Right atrium auricular region (tissue), 2 donors: ENCODE measurements around the gene SYT12. TPM values are rescaled to one million over a fixed set of nuclear protein-coding genes. Genes with fewer than 3 reads are reported as not detected.
A peak's percentile ranks its signal among the peaks of the same experiment; 100 is the strongest.

Experiments
- DNase-seq: peaks from one replicate; pipeline ENCODE4 v3.0.0-alpha.2; 2019; ENCODE audit warnings: low spot score
- H3K27ac ChIP-seq, 2 donors: fragments of 200-600 bp; sonication (generic); 1 replicate in 1 of 2; 2 replicates in 1 of 2; pipeline ENCODE4 v1.5.1; 2016 to 2019
- H3K27me3 ChIP-seq, 2 donors: fragments of 200-600 bp; sonication (generic); one replicate each; pipeline versions ENCODE4 v1.5.1 to v1.6.0; 2017 to 2019
- H3K36me3 ChIP-seq: fragments of 200-600 bp; sonication (generic); one replicate; pipeline ENCODE4 v1.5.1; 2016
- H3K4me1 ChIP-seq, 2 donors: fragments of 200-600 bp; sonication (generic); one replicate each; pipeline versions ENCODE4 v1.5.1 to v1.6.0; 2017 to 2019
- H3K4me3 ChIP-seq, 2 donors: fragments of 200-600 bp; sonication (generic); 1 replicate in 1 of 2; 2 replicates in 1 of 2; pipeline ENCODE4 v1.5.1; 2017 to 2019; ENCODE audit warnings: mild to moderate bottlenecking in 1 of 2, moderate library complexity in 1 of 2
- H3K9me3 ChIP-seq, 2 donors: fragments of 200-600 bp; sonication (generic); one replicate each; pipeline ENCODE4 v1.5.1; 2019
- CTCF ChIP-seq, 2 donors: fragments of 200-600 bp; sonication (generic); IDR thresholded peaks; one replicate each; pipeline ENCODE4 v1.5.1; 2019; ENCODE audit warnings: antibody characterized with exemption in 2 of 2
- total RNA-seq, 2 donors: library from RNA; depleted of rRNA; stranded (reverse); fragments of >200 nt; gene quantifications; one replicate each; pipeline ENCODE4 v1.1.0, GENCODE V29; 2016

SYT12 gene, protein sequence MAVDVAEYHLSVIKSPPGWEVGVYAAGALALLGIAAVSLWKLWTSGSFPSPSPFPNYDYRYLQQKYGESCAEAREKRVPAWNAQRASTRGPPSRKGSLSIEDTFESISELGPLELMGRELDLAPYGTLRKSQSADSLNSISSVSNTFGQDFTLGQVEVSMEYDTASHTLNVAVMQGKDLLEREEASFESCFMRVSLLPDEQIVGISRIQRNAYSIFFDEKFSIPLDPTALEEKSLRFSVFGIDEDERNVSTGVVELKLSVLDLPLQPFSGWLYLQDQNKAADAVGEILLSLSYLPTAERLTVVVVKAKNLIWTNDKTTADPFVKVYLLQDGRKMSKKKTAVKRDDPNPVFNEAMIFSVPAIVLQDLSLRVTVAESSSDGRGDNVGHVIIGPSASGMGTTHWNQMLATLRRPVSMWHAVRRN
- under 1 TPM; 0.44 to 0.59 TPM for total RNA-seq

DNA sequence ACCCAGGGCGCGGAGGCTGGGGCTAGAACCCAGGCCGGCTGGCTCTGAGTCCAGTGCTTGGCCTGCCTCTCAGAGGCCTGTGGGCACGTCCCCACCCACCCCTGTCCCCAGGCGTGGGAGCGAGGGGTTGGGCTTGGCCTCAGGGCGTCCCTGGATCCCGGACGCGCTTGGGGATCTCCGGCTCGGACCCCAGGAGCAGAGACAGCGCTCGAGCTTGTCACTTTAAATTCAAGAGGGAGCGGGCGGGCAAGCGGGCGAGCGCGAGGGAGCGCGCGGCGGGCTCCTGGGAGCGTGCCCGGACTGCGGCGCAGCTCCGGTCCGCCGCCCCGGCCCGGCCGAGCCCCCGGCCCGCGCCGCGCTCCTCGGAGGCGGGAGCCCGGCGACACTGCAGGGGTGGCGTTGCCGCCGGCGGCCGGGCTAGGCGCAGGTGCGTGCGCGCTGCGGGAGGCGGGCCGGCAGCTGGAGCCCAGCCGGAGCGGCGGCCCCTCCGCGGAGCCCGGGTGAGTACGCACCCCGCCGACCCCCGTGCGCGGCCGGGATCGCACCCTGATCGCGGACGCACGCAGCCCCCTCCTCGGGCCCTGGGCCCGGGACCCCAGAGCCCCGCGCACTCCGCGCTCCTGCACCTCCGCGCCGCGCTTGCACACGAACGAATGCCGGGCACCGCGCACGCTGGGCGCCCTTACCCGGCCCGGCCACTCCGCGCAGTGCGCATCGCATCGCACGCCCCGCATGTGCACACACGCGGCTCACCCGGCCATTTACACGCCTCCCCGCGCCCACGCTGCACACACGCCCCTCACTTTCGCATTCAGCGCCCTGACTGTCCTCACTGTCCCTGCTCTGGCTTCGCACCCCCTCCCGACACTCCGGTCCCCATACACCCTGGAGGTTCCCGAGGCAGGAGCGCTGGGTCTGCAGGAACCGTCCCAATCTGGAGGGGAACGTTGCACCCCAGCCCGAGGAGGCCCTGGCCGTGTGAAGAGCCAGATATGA is at the start of gene SYT12:
TSS of gene SYT12 (plus strand) at position 174 of the 996 bp plus-strand sequence. CDS start 7,011 bp downstream, outside the sequence.
- no peak for DNase-seq
- Histone ChIP-seq H3K4me3 (peak within 1 kb of the TSS; percentile 30 to 52), H3K9me3 (no peaks in the 10 kb centered on the region), H3K4me1 (peaks cover 0 to 17% of the 10 kb centered on the region in 2 donors), H3K36me3 (no peaks in the 10 kb centered on the region), H3K27ac (no peak within 1 kb of the TSS), H3K27me3 (peaks cover 0 to 7% of the 10 kb centered on the region in 2 donors)
- TF ChIP-seq CTCF (IDR thresholded peaks at IDR 0.05) = no peak

- no peaks in the 10 kb centered on the region for H3K27me3 ChIP-seq
- H3K36me3 ChIP-seq = no peaks in the 10 kb centered on the region
- peaks cover 0 to 6% of the 10 kb centered on the region in 2 donors for H3K4me1 ChIP-seq
- TF ChIP-seq CTCF (IDR thresholded peaks at IDR 0.05) = no peak
- no peak overlapping the region for H3K27ac ChIP-seq
- H3K4me3 ChIP-seq = no peak overlapping the region
- DNase-seq = no peak
- H3K9me3 ChIP-seq = peaks cover 0 to 4% of the 10 kb centered on the region in 2 donors
Observed at GRCh38 chr11:66973956-66974580, 48.9 kb upstream of the SYT12 start.

- H3K36me3 ChIP-seq = no peaks in the 10 kb centered on the region
- H3K4me1 ChIP-seq = peaks cover 0 to 6% of the 10 kb centered on the region in 2 donors
- peaks cover 5 to 9% of the 10 kb centered on the region in 2 donors for H3K9me3 ChIP-seq
- TF ChIP-seq CTCF (IDR thresholded peaks at IDR 0.05) = no peak
- H3K27me3 ChIP-seq = no peaks in the 10 kb centered on the region
- H3K4me3 ChIP-seq = no peak within 1 kb of the TSS
- DNase-seq = no peak
- H3K27ac ChIP-seq = no peak within 1 kb of the TSS
Observed at GRCh38 chr11:66974724-66975404, 48.1 kb upstream of the SYT12 start, which contains the start of gene C11orf86. C11orf86 (plus strand) TSS chr11:66975304; CDS start chr11:66975363, 59 bp downstream.

- Histone ChIP-seq H3K4me1 (peaks cover 0 to 6% of the 10 kb centered on the region in 2 donors), H3K27ac (no peak overlapping the region), H3K4me3 (no peak overlapping the region), H3K36me3 (no peaks in the 10 kb centered on the region), H3K9me3 (peaks cover 5 to 9% of the 10 kb centered on the region in 2 donors), H3K27me3 (no peaks in the 10 kb centered on the region)
- no peak for TF ChIP-seq CTCF (IDR thresholded peaks at IDR 0.05)
- DNase-seq = no peak
Observed at GRCh38 chr11:66975405-66976027, 47.4 kb upstream of the SYT12 start.
